Gastroesophageal sphincter (tissue), 4 donors: ENCODE measurements around the gene STOX2. TPM values are rescaled to one million over a fixed set of nuclear protein-coding genes. Genes with fewer than 3 reads are reported as not detected.

Experiments used
- ATAC-seq: fragments of 150-250 bp; one replicate; pipeline ENCODE4 v1.9.1; 2016; ENCODE audit warnings: mild to moderate bottlenecking, moderate library complexity
- H3K27ac ChIP-seq, 4 donors: fragments of 200-600 bp; sonication (generic) in 3 of 4; 1 replicate in 3 of 4; 2 replicates in 1 of 4; pipeline ENCODE4 v1.5.1; 2016 to 2019
- H3K27me3 ChIP-seq: fragments of 200-600 bp; sonication (generic); one replicate; pipeline ENCODE4 v1.5.1; 2019
- H3K36me3 ChIP-seq, 2 donors: fragments of 200-600 bp; sonication (generic); one replicate each; pipeline ENCODE4 v1.5.1; 2019; ENCODE audit warnings: control low read depth in 1 of 2
- H3K4me1 ChIP-seq, 3 donors: fragments of 200-600 bp; sonication (generic); 1 replicate in 2 of 3; 2 replicates in 1 of 3; pipeline ENCODE4 v1.5.1; 2016 to 2019; ENCODE audit warnings: control low read depth in 2 of 3
- H3K4me3 ChIP-seq, 2 donors: fragments of 200-600 bp; sonication (generic); one replicate each; pipeline ENCODE4 v1.5.1; 2019; ENCODE audit warnings: mild to moderate bottlenecking in 1 of 2, moderate library complexity in 1 of 2
- H3K9me3 ChIP-seq, 3 donors: fragments of 200-600 bp; sonication (generic); one replicate each; pipeline ENCODE4 v1.5.1; 2017 to 2019; ENCODE audit warnings: control low read depth in 2 of 3
- EP300 ChIP-seq: sonication (generic); formaldehyde crosslinking; IDR thresholded peaks from one replicate; pipeline ENCODE4 v1.6.1; 2017; ENCODE audit warnings: antibody characterized with exemption, mild to moderate bottlenecking
- POLR2A ChIP-seq, 2 donors: fragments of 450-650 bp; IDR thresholded peaks; one replicate each; pipeline ENCODE4 v1.6.1; 2017; ENCODE audit warnings: antibody characterized with exemption in 2 of 2, mild to moderate bottlenecking in 2 of 2, moderate library complexity in 1 of 2
- POLR2AphosphoS5 ChIP-seq: sonication (generic); formaldehyde crosslinking; IDR thresholded peaks from one replicate; pipeline ENCODE4 v1.6.1; 2017; ENCODE audit warnings: antibody characterized with exemption
- WGBS, 2 donors: methylation state at CpG; one replicate each; pipeline ENCODE4 v1.1.5; 2018; ENCODE audit warnings: low coverage in 1 of 2; 5-methylcytosine and 5-hydroxymethylcytosine counted together
- total RNA-seq, 4 donors: library from RNA; depleted of rRNA; stranded (reverse); fragments of >200 nt; gene quantifications; one replicate each; pipeline ENCODE4 v1.1.0, GENCODE V29; 2016
- TF ChIP-seq, protein P1 (sequence below), 4 experiments: fragments of 200-600 bp in 2 of 4; fragments of 450-650 bp in 2 of 4; sonication (generic) in 1 of 4; IDR thresholded peaks; one replicate each; pipeline ENCODE4 v1.5.1; 2017 to 2019; ENCODE audit warnings: antibody characterized with exemption in 4 of 4, mild to moderate bottlenecking in 2 of 4, moderate library complexity in 2 of 4

Gene STOX2
- total RNA-seq, 4 donors from 2014 or later: 7.5 to 25.4 (median 11.2) TPM

DNA sequence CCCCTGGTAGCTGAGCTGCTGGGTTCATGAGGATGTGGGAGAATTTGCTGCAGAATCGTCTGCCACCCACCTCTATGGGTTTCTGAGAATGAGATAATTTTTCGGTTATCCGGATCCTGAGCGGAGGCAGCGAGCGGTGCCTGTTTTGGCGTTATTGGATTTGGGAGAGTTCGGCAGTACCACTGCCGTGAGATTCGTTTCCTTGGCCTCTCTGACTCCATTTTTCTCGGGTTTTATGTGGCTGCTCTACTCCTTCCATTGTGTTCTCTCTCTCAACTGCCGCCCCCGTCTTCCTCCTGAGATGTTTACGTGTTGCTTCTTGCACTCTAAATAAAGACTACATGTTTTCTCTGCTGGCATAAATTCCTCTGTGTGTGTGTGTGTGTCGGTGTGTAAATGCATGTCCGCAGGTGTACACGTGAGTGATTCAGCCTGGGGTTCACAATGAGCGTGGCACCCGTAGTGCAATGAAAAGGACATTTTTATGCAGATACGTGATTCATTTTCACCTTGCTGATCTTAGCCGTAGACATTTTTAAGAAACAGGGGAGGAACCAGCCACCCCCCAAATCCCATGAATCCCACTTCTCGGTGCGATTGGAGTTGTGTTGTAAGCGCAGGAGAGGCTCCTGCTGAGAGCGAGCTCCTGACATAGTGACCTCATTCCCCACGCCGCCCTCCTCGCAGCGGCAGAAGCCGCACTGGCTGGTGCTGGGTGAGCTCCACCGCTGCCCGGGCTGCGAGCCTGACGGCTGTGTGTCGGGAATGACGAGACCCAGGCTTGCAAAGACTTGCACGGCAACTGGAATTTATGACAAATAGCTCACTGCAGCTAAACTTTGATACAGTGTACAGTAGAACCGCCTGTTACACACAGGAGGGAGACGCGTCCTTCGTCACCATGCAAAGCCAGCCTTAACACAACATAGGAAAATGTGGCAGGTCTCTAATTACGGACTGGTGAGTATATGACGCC, 82.2 kb downstream of the STOX2 start:
- ATAC-seq: peak; percentile 81
- Histone ChIP-seq H3K27ac (peak overlapping the region; percentile 39 to 83 (median 78)), H3K4me3 (peak overlapping the region; percentile 23 to 48), H3K27me3 (no peaks in the 10 kb centered on the region), H3K36me3 (no peaks in the 10 kb centered on the region), H3K4me1 (peaks cover 0 to 25% (median 5%) of the 10 kb centered on the region in 3 donors), H3K9me3 (no peaks in the 10 kb centered on the region)
- WGBS, 2 donors: 36 to 57% methylated on average over 10 to 21 of the region's 43 CpGs
- TF ChIP-seq POLR2A (IDR thresholded peaks at IDR 0.05): no peak
- TF ChIP-seq, protein P1, sequence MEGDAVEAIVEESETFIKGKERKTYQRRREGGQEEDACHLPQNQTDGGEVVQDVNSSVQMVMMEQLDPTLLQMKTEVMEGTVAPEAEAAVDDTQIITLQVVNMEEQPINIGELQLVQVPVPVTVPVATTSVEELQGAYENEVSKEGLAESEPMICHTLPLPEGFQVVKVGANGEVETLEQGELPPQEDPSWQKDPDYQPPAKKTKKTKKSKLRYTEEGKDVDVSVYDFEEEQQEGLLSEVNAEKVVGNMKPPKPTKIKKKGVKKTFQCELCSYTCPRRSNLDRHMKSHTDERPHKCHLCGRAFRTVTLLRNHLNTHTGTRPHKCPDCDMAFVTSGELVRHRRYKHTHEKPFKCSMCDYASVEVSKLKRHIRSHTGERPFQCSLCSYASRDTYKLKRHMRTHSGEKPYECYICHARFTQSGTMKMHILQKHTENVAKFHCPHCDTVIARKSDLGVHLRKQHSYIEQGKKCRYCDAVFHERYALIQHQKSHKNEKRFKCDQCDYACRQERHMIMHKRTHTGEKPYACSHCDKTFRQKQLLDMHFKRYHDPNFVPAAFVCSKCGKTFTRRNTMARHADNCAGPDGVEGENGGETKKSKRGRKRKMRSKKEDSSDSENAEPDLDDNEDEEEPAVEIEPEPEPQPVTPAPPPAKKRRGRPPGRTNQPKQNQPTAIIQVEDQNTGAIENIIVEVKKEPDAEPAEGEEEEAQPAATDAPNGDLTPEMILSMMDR (IDR thresholded peaks at IDR 0.05): no peak
- peak; percentile 74 for TF ChIP-seq POLR2AphosphoS5

DNA sequence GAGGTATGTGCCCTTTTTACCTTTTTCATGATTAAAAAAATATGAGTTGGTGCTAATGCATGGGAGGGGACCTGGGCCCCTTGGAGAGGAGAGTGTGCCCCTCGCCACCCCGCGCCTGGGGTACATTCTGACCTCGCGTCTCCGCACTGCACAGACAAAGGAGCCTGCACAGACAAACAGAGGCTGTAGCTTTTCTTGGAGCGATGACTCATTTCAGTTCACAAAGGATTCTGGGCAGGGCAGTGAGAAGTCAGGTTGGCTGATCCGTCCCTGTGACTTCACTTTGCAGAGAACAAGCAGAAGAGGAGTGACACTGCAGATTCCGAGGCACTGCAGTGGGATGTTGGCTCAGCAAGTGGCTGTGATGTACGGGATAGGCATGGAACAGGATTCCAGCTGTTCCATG, 82.9 kb downstream of the STOX2 start:
- H3K9me3 ChIP-seq: no peaks in the 10 kb centered on the region
- H3K27me3 ChIP-seq: no peaks in the 10 kb centered on the region
- WGBS, 2 donors: 0 to 8% methylated on average over 7 to 10 of the region's 10 CpGs
- peaks cover 0 to 25% (median 5%) of the 10 kb centered on the region in 3 donors for H3K4me1 ChIP-seq
- ATAC-seq: peak; percentile 90
- H3K4me3 ChIP-seq: peak overlapping the region; percentile 23 to 48
- H3K27ac ChIP-seq: peak overlapping the region; percentile 66 to 83 (median 79)
- no peaks in the 10 kb centered on the region for H3K36me3 ChIP-seq
- TF ChIP-seq, protein P1 (IDR thresholded peaks at IDR 0.05): no peak
- TF ChIP-seq POLR2AphosphoS5: peak; percentile 87
- TF ChIP-seq EP300: no peak

DNA sequence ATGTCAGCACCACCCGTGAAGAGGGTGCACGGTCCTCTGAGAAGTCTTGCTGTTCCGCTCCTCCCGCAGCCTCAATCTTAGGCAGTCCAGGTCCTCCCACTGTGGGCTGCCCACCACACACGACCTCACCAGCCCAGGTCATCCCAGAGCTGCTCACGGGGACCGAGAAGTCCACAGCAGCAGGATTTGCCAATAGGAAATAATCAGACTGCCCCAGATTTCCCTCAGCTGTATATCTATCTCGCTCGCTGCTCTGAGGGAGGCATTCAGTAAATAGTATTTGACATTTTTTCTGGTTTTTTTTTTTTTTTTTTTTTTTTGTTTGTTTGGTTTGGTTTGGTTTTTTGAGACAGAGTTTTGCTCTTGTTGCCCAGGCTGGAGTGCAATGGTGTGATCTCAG, 83.8 kb downstream of the STOX2 start:
- no peak overlapping the region for H3K4me3 ChIP-seq
- 79 to 89% methylated on average over 3 to 6 of the region's 9 CpGs for WGBS, 2 donors
- H3K9me3 ChIP-seq: no peaks in the 10 kb centered on the region
- no peaks in the 10 kb centered on the region for H3K36me3 ChIP-seq
- ATAC-seq: no peak
- peaks cover 0 to 25% (median 5%) of the 10 kb centered on the region in 3 donors for H3K4me1 ChIP-seq
- no peak for TF ChIP-seq POLR2AphosphoS5
- TF ChIP-seq POLR2A (IDR thresholded peaks at IDR 0.05): no peak
- TF ChIP-seq, protein P1 (IDR thresholded peaks at IDR 0.05): no peak
- no peak for TF ChIP-seq EP300
- H3K27me3 ChIP-seq: no peaks in the 10 kb centered on the region
- H3K27ac ChIP-seq: peak overlapping the region; percentile 66 to 83 (median 79)

DNA sequence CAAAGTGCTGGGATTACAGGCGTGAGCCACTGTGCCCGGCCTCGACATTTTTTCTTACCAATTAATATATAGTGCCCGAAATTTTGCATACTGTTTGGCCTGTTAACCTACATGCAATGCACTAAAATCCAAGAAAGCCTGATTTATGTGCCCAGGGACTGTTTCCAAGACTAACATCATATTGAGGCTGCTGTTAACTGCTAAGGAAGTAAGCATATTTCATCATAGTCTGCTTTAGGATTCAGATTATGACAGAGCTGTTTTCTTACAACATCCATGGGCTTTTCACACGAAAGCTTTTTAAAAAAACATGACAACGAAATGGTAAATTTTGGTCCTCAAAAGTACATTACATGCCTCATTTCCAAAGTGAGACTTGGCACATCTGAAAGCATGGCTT, 84.4 kb downstream of the STOX2 start:
- Histone ChIP-seq H3K27me3 (no peaks in the 10 kb centered on the region), H3K4me1 (peaks cover 0 to 25% (median 5%) of the 10 kb centered on the region in 3 donors), H3K36me3 (no peaks in the 10 kb centered on the region), H3K9me3 (no peaks in the 10 kb centered on the region), H3K4me3 (no peak overlapping the region), H3K27ac (peak overlapping the region in 1 of 4 donors; percentile 19)
- WGBS, 2 donors: 61 to 65% methylated on average over 3 to 6 of the region's 6 CpGs
- TF ChIP-seq, protein P1 (IDR thresholded peaks at IDR 0.05): no peak
- no peak for TF ChIP-seq POLR2A (IDR thresholded peaks at IDR 0.05)
- TF ChIP-seq POLR2AphosphoS5: no peak
- no peak for TF ChIP-seq EP300
- ATAC-seq: no peak

DNA sequence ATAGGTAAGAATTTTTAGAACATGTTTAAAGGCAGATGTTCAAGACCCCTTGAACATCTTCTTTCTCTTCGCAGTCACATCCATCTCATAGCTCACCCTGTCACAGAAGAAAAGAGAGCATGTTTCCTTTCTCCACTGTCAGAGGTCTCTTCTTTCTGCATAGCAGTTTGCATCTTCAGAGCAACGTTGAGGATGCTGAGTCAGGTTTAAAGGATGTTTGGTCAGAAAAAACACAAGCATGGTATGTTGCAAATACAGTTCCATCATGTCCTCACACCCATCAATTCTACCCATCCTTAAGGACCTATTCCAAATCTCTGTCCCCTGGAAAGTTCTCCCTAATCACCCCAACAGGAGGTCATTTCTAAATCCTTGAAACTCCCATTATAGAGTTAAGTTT, 84.8 kb downstream of the STOX2 start:
- Histone ChIP-seq H3K27me3 (no peaks in the 10 kb centered on the region), H3K9me3 (no peaks in the 10 kb centered on the region), H3K4me3 (no peak overlapping the region), H3K4me1 (peaks cover 0 to 25% (median 5%) of the 10 kb centered on the region in 3 donors), H3K36me3 (no peaks in the 10 kb centered on the region), H3K27ac (no peak overlapping the region)
- ATAC-seq: no peak
- 48 to 56% methylated on average over 2 of the region's 2 CpGs for WGBS, 2 donors
- TF ChIP-seq POLR2AphosphoS5 (no peak), POLR2A (IDR thresholded peaks at IDR 0.05) (no peak), EP300 (no peak)
- TF ChIP-seq, protein P1 (IDR thresholded peaks at IDR 0.05): no peak
